Effector memory CD4-positive, alpha-beta T cell (primary cell): ENCODE data around the gene SLC39A11.

Experiments used
- DNase-seq, 3 donors: peaks; one replicate each; pipeline ENCODE4 v3.0.0-alpha.2; 2020
- H3K27ac ChIP-seq: 2 replicates; pipeline ENCODE4 v1.7.0; 2013; ENCODE audit warnings: mild to moderate bottlenecking, low read length, moderate library complexity; ENCODE audit not compliant: insufficient read depth, poor library complexity, severe bottlenecking
- H3K27me3 ChIP-seq: replicated peaks from 2 replicates; pipeline ENCODE4 v1.7.0; 2013; ENCODE audit warnings: mild to moderate bottlenecking, low read length; ENCODE audit not compliant: insufficient read depth, control insufficient read depth, poor library complexity, severe bottlenecking
- H3K36me3 ChIP-seq: 2 replicates; pipeline ENCODE4 v1.7.0; 2013; ENCODE audit warnings: mild to moderate bottlenecking, low read length, moderate library complexity; ENCODE audit not compliant: control insufficient read depth, insufficient read depth
- H3K4me1 ChIP-seq: 2 replicates; pipeline ENCODE4 v1.7.0; 2013; ENCODE audit warnings: low read length, mild to moderate bottlenecking; ENCODE audit not compliant: control insufficient read depth, insufficient read depth, poor library complexity, severe bottlenecking
- H3K4me3 ChIP-seq: 2 replicates; pipeline ENCODE4 v1.7.0; 2013; ENCODE audit warnings: low read length, low read depth, mild to moderate bottlenecking; ENCODE audit not compliant: insufficient read depth, poor library complexity, severe bottlenecking
- H3K9me3 ChIP-seq: 2 replicates; pipeline ENCODE4 v1.7.0; 2013; ENCODE audit warnings: mild to moderate bottlenecking, low read length, moderate library complexity; ENCODE audit not compliant: control insufficient read depth

Gene SLC39A11

DNA sequence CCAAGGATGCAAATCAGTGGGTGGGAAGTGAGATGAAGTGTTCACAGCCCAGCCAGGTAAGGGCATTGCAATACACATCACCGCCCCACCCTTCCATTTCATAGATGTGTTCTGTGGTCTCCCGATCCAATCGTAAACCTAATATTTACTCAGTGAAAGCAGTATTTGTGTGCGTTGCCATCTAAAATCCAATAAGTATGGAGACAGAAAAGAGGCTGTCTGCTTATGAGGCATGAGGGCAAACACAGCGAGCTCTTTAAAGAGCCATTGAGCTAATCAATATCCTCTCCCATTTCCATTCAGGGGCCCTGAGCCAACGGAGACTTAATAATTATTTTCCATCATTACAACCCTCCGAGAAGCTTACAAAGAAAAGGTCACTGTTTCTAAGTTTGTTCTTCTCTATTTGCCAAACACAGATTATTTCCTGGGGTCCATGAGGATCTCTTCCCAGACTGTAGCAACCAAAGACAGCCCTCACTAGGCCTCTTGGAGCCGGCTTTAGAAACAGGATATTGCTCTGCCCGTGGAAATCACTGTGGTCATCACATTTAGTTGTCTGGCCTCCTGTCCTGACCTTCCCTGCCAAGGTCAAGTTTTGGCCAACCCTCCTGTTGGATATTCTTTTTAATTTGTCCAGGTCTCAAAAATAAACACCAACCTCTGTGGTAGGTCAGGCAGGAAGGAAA is 120.1 kb downstream of the SLC39A11 start:
- no peaks in the 10 kb centered on the region for H3K4me1 ChIP-seq
- no peaks in the 10 kb centered on the region for H3K36me3 ChIP-seq
- no peaks in the 10 kb centered on the region for H3K27me3 ChIP-seq
- H3K9me3 ChIP-seq = no peaks in the 10 kb centered on the region
- H3K4me3 ChIP-seq = no peak overlapping the region
- no peak for DNase-seq
- no peak overlapping the region for H3K27ac ChIP-seq

GRCh38 chr17:72971226-72971880 is 121.1 kb downstream of the SLC39A11 start:
- no peaks in the 10 kb centered on the region for H3K36me3 ChIP-seq
- no peak overlapping the region for H3K27ac ChIP-seq
- no peaks in the 10 kb centered on the region for H3K9me3 ChIP-seq
- no peaks in the 10 kb centered on the region for H3K4me1 ChIP-seq
- no peaks in the 10 kb centered on the region for H3K27me3 ChIP-seq
- H3K4me3 ChIP-seq = no peak overlapping the region
- DNase-seq = no peak

DNA sequence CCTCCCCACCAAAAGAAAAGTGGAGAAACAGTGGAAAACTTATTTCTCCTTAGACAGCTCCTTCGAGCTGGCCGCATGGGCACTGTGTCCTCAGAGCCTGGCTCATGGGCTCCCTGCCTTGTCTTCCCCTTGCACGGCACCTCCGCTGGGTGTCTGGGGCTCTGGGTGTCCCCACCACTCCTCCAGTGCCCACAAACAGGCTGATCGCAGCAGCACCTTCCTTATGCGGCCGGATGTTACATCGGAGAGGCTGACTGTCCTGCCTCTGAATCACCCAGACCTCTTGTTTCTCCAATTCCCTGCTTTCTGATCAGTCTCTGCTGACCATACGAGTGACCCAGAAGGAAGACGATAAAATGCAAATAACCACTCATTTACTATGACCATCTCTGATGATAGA is 121.7 kb downstream of the SLC39A11 start:
- Histone ChIP-seq H3K4me1 (no peaks in the 10 kb centered on the region), H3K4me3 (no peak overlapping the region), H3K27me3 (no peaks in the 10 kb centered on the region), H3K9me3 (no peaks in the 10 kb centered on the region), H3K27ac (no peak overlapping the region), H3K36me3 (no peaks in the 10 kb centered on the region)
- no peak for DNase-seq

DNA sequence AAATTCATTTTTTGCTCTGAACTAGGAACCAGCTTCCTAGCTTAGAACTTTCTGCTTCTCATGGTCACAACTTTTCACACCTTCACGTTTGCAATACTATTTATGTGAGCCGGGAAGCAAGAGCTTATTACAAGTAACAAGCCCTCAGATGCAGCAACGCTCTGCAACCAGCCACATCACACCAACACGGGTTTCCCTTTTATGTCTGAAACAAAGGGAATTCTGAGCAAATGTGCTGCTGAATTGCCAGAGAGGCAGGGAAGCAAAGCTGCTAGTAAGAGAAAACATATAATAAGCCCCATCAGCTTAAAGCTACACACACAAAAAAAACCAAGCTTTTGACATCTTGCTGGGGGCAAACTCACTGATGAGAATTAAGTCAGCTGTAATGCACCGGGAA is 122.2 kb downstream of the SLC39A11 start:
- DNase-seq = no peak
- no peak overlapping the region for H3K27ac ChIP-seq

GRCh38 chr17:72969293-72969906 is 123.1 kb downstream of the SLC39A11 start:
- Histone ChIP-seq H3K36me3 (no peaks in the 10 kb centered on the region), H3K4me3 (no peak overlapping the region), H3K4me1 (no peaks in the 10 kb centered on the region), H3K27ac (no peak overlapping the region), H3K9me3 (no peaks in the 10 kb centered on the region), H3K27me3 (no peaks in the 10 kb centered on the region)
- no peak for DNase-seq

More for the DNA sequence above, 122.2 kb downstream of the SLC39A11 start:
- Histone ChIP-seq H3K27me3 (no peaks in the 10 kb centered on the region), H3K4me3 (no peak overlapping the region), H3K4me1 (no peaks in the 10 kb centered on the region), H3K36me3 (no peaks in the 10 kb centered on the region), H3K9me3 (no peaks in the 10 kb centered on the region)

GRCh38 chr17:72968798-72969197 is 123.7 kb downstream of the SLC39A11 start:
- Histone ChIP-seq H3K4me3 (no peak overlapping the region), H3K27me3 (no peaks in the 10 kb centered on the region), H3K4me1 (no peaks in the 10 kb centered on the region), H3K9me3 (no peaks in the 10 kb centered on the region), H3K27ac (no peak overlapping the region), H3K36me3 (no peaks in the 10 kb centered on the region)
- no peak for DNase-seq

DNA sequence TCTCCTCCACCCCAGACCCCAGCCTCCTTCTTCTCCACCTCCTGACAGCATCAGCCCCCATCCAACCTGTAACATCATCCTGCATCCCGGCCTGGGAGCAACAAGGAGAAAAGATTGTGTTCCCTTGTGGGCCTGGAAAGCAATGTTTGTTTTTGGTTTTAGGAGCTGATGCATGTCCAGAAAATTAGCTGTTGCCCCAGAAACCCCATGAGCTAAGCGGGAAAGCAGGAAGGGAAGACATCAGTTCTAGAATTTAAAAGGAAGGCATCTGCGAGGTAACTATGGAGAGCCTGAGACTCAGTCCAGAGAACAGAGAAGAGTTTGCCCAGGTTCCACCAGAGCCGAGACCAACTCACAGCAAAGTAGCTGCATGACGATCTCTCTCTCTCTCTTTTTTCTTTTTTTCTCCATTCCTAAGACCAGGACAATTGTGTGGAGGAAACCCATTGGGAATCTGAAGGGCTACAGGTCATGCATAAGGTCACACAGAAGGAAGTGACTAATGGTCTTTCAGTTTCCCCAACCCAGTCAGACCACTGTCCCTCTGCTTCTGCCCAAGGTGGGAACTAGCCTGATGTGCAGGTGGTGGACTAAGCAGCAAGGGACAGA is 124.4 kb downstream of the SLC39A11 start:
- Histone ChIP-seq H3K9me3 (no peaks in the 10 kb centered on the region), H3K36me3 (no peaks in the 10 kb centered on the region), H3K27me3 (no peaks in the 10 kb centered on the region), H3K4me1 (no peaks in the 10 kb centered on the region), H3K27ac (no peak overlapping the region), H3K4me3 (no peak overlapping the region)
- DNase-seq = no peak

- DNase-seq = no peak
- no peaks in the 10 kb centered on the region for H3K9me3 ChIP-seq
- H3K4me3 ChIP-seq = no peak overlapping the region
- H3K27ac ChIP-seq = no peak overlapping the region
- no peaks in the 10 kb centered on the region for H3K4me1 ChIP-seq
- H3K27me3 ChIP-seq = no peaks in the 10 kb centered on the region
- H3K36me3 ChIP-seq = no peaks in the 10 kb centered on the region
Observed at GRCh38 chr17:72967277-72967970, 125.1 kb downstream of the SLC39A11 start.

DNA sequence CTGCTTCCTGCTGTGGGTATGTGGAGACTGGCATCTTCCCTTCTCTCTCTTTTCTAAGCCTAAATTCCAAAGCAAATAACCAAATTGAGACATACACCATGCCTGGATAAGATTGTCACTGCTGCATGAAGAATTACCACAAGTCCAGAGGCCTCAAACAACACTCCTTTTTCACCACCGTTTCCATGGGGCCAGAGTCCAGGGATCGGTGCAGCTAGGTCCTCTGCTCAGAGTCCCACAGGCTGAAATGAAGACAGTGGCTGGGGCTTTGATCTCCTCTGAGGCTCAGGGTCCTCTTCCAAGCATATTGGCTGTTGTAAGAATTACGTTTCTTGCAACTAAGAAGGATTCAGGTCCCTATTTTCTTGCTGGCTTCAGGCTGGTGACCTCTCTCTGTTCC is 130.4 kb downstream of the SLC39A11 start:
- Histone ChIP-seq H3K9me3 (no peaks in the 10 kb centered on the region), H3K27ac (no peak overlapping the region), H3K27me3 (no peaks in the 10 kb centered on the region), H3K4me3 (no peak overlapping the region), H3K4me1 (no peaks in the 10 kb centered on the region), H3K36me3 (no peaks in the 10 kb centered on the region)
- no peak for DNase-seq
